Iris pigment epithelial cell (primary cell): ENCODE measurements around the gene SLC25A2.
"Not testable (repeated sequence)": the region's sequence is repeated elsewhere in the genome, so short reads cannot be mapped to it uniquely, and the experiment has no call there.

ENCODE experiments used
- DNase-seq: peaks from one replicate; pipeline ENCODE4 v3.0.0-alpha.2; 2011; ENCODE audit warnings: low read depth

The SLC25A2 gene

GRCh38 chr5:141303756-141304155 lies at the start of gene SLC25A2:
SLC25A2 (minus strand) TSS chr5:141304049; CDS start chr5:141303865, 184 bp downstream.
- DNase-seq = no peak

GRCh38 chr5:141351591-141351990 lies 47.7 kb upstream of the SLC25A2 start:
- no peak for DNase-seq

GRCh38 chr5:141349917-141350619 lies 46.2 kb upstream of the SLC25A2 start, which contains the start of gene PCDHGB1:
PCDHGB1 (plus strand) TSS chr5:141350099; CDS start chr5:141350261, 162 bp downstream.
- peak; percentile 49 for DNase-seq

- not testable (repeated sequence) for DNase-seq
Measured at GRCh38 chr5:141346017-141346416, 42.2 kb upstream of the SLC25A2 start.

- no peak for DNase-seq
Measured at GRCh38 chr5:141345327-141345726, 41.5 kb upstream of the SLC25A2 start.

GRCh38 chr5:141343953-141344463 lies 40.2 kb upstream of the SLC25A2 start:
- DNase-seq = no peak

GRCh38 chr5:141343242-141343952 lies 39.5 kb upstream of the SLC25A2 start, which contains the start of gene PCDHGA3:
PCDHGA3 (plus strand) TSS chr5:141343829; CDS start chr5:141344034, 205 bp downstream.
- DNase-seq = peak; percentile 56

- no peak for DNase-seq
Measured at GRCh38 chr5:141342773-141343172, 38.9 kb upstream of the SLC25A2 start.

GRCh38 chr5:141340781-141341354 lies 37.0 kb upstream of the SLC25A2 start:
- DNase-seq = not testable (repeated sequence)

GRCh38 chr5:141338538-141339306 lies 34.9 kb upstream of the SLC25A2 start, which contains the start of gene PCDHGA2:
PCDHGA2 (plus strand) TSS chr5:141338760.
- peak; percentile 61 for DNase-seq

- DNase-seq = not testable (repeated sequence)
Measured at GRCh38 chr5:141332571-141332970, 28.7 kb upstream of the SLC25A2 start.

GRCh38 chr5:141330299-141331080 lies 26.6 kb upstream of the SLC25A2 start, which contains the start of gene PCDHGA1:
PCDHGA1 (plus strand) TSS chr5:141330514.
- DNase-seq = peak; percentile 79

- no peak for DNase-seq
Measured at GRCh38 chr5:141328231-141328630, 24.4 kb upstream of the SLC25A2 start.

- DNase-seq = peak; percentile 83
Measured at GRCh38 chr5:141326088-141326854, 22.4 kb upstream of the SLC25A2 start.

- no peak for DNase-seq
Measured at GRCh38 chr5:141322261-141322660, 18.4 kb upstream of the SLC25A2 start.

GRCh38 chr5:141320225-141321169 lies 16.6 kb upstream of the SLC25A2 start, which contains the start of gene TAF7:
TAF7 (minus strand) TSS chr5:141320784; CDS start chr5:141320044, 740 bp downstream.
- DNase-seq = peak; percentile 92

GRCh38 chr5:141319699-141320098 lies 15.8 kb upstream of the SLC25A2 start:
- DNase-seq = no peak

GRCh38 chr5:141319202-141319601 lies 15.4 kb upstream of the SLC25A2 start:
- peak; percentile 62 for DNase-seq

GRCh38 chr5:141316963-141317362 lies 13.1 kb upstream of the SLC25A2 start:
- not testable (repeated sequence) for DNase-seq
